ENCODE results near the gene HSP90AA1.

GRCh38 chr14:102037686-102038085 lies 49.2 kb downstream of the HSP90AA1 start:
- no peak for TF ChIP-seq CTCF (IDR thresholded peaks at IDR 0.05 in 4 of 5, conservative IDR thresholded peaks at IDR 0.05 in 1 of 5)
- TF ChIP-seq POLR2A (IDR thresholded peaks at IDR 0.05) = no peak

All from gastrocnemius medialis (tissue), 4 donors.